ENCODE measurements around the gene CELA3B.
"Not testable (repeated sequence)": the region's sequence is repeated elsewhere in the genome, so short reads cannot be mapped to it uniquely, and the experiment has no call there.

CELA3B gene

DNA sequence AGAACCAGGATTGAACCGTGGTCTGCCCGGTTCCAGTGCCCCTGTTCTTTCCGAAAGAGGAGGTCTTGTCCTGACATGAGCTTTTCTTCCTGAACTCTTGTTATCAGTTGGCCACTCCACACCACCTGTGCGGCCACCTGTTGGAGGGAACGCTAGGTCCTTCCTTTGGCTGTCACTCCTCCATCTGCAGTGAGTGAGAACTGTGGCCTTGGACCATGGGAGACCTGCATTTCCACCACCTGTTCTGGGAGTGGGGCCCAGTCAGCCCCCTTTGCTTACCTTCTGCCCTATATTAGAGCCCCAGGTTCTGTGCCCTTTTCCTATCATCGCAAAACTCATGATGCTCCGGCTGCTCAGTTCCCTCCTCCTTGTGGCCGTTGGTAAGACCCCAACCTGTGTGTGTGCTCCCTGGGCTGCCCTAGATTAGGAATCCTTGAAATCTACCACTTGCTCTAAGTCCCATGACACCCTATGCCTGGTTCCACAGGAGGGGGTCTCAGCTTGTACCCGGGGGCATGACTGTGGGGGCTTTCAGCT lies at the start of gene CELA3B:
CELA3B (plus strand) TSS at position 320 of the 537 bp plus-strand sequence; CDS start at position 338, 18 bp downstream.
- not testable (repeated sequence) for DNase-seq (ENCODE audit: low read depth)

DNA sequence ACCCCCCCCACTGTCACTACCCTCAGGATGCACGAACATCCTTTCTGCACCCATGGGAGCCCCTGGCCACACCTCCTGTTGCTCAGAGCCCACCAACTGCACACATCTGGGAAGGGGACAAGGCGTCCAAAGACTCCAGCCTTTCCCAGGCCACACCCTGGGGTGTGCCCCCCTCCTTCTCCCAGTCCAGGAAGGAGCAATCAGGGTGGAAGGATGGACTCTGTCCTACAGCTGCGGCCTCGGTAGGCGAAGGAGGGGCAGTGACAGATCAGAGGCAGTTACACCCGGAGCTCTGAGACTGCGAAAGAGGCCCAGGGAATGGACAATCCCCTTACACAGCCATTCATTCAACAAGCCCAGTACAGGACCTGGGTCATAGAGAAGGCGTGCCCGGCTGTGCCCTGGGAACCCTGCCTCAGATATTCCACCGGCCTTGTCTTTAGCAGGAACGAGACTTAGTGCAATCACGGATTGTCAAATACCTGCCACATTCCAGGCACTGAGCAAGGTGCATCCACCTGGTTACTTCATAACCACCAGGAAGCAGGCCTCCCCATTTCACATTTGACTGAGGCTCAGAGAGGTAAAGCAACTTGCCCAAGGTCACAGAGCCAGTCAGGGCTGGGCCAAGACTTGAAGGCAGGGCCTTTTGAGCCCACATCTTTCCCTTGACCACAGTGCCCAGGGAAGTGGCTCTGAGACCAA lies 49.1 kb upstream of the CELA3B start:
- no peak for DNase-seq (ENCODE audit: low read depth)

DNA sequence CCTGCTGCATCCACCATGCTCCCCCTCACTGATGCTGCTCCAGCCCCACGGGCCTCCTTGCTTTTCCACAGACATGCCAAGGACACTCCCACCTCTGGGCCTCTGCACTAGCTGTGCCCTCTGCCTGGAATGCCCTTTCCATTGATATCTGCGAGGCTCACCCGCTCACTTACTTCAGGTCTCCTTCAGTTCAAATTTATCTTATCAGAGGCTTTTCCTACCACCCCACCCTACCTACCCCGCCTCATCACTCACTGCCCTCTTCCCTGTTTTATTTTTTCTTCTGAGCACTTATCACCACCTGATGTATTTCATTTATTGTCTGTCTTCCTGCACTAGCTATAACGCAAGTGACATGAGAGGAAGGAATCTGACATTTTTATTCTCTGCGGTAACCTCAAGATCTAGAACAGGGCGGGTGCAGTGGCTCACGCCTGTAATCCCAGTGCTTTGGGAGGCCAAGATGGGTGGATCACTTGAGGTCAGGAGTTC lies 46.7 kb upstream of the CELA3B start:
- DNase-seq (ENCODE audit: low read depth): no peak

GRCh38 chr1:21930629-21931170 lies 46.1 kb upstream of the CELA3B start:
- no peak for DNase-seq (ENCODE audit: low read depth)

DNA sequence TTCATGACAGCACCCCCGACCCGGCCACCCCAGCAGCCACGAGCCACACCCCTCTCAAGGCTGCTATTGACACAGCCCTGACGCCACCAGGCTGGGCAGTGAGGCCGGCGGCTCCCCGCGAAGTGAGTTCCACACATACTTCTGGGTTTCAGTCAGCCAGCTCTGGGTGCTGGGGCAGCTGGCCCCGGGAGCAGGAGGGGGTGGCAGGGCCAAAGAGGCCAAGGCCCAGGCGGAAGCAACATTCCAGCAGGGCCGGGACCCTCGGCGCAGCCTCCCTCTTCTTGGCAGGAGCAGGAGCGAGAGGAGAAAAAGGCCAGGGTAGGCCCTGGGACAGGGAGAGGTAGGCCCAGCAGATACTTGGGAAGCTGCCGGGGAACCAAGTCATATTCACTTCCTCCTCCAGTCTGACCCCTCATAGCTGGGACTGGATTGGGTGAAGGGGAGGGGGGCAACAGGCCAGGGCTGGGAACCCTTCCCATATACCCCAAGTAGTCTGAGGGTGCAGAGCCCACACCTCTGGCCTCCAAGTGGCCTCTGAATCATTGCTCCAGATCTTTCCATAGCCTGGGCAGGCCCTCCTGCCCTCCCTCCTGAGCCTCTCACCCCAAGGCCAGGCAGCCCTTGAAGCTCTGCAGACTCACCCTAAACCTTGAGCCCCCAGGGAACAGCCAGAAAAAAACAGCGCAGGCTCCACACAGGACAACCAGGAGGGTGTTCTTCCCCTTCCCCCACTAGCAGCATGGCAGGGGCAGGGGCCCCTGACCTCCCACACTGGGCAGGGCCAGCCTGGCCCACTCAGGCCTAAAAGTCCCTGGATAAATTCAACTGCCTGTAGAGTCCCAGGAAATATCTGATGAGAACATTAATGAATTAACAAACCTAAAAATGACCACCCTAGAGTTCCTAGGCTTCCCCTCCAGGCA lies 45.4 kb upstream of the CELA3B start:
- DNase-seq (ENCODE audit: low read depth): no peak

- no peak for DNase-seq (ENCODE audit: low read depth)
Measured at GRCh38 chr1:21932127-21932526, 44.7 kb upstream of the CELA3B start.

GRCh38 chr1:21933397-21934248 lies 43.2 kb upstream of the CELA3B start:
- DNase-seq (ENCODE audit: low read depth): no peak

GRCh38 chr1:21935393-21935804 lies 41.4 kb upstream of the CELA3B start:
- DNase-seq (ENCODE audit: low read depth): no peak

GRCh38 chr1:21935891-21936365 lies 40.9 kb upstream of the CELA3B start:
- no peak for DNase-seq (ENCODE audit: low read depth)

- DNase-seq (ENCODE audit: low read depth): no peak
Measured at GRCh38 chr1:21936366-21937031, 40.3 kb upstream of the CELA3B start.

DNA sequence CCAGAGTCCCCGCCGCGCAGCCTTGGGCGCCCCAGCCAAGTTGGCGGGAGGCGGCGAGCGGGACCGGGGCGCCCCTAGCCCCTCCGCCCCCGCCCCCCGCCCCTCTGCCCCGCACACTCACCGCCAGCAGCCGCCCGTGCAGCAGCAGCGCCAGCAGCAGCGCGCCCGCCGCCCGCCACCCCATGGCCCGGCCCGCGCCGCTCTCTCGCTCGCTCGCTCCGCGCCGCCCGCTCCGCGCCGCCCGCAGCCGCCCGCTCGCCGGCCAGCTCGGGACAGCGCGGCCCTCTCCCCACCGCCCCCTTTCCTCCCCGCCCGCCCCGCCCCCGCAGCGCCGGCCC lies 39.8 kb upstream of the CELA3B start, which contains the start of gene HSPG2:
HSPG2 (minus strand) TSS at position 277 of the 338 bp plus-strand sequence; CDS start at position 184, 93 bp downstream.
- DNase-seq (ENCODE audit: low read depth): no peak

DNA sequence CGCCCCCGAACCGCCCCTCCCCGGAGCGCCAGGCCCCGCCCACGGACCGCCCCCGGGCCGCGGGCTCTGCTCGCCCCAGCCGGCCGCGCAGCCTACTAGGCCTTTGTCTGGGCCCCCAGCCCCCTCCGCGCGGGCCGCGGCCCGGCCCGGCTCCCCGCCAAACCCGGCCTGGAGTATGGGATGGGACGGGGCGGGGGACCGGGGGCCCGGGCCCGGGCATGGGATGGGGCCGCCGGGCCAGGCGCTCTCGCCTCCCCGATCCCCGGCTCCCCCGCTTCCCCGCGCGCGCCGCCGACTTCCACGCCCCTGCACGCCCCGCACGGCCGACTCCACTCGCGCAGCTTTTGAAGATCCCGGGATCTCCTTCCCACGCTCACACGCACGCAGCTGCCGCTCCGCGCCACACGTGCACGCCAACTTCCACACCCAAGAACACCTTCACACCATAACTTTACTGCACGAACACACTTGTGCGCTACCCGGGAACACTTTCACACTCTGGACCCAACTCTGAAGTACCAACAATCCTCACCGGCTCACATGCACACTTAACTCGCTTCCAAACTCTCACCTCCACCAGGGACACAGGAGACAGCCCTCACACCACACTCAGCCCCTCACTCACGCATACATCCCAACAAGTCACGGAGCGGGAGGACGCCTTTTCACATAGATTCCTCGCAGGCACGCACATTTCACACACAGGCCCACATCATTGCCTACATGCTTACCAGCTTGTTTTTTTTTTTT lies 39.3 kb upstream of the CELA3B start:
- DNase-seq (ENCODE audit: low read depth): peak; percentile 58

- DNase-seq (ENCODE audit: low read depth): no peak
Measured at GRCh38 chr1:21938732-21939538, 37.9 kb upstream of the CELA3B start.

- no peak for DNase-seq (ENCODE audit: low read depth)
Measured at GRCh38 chr1:21939650-21940374, 37.0 kb upstream of the CELA3B start.

DNA sequence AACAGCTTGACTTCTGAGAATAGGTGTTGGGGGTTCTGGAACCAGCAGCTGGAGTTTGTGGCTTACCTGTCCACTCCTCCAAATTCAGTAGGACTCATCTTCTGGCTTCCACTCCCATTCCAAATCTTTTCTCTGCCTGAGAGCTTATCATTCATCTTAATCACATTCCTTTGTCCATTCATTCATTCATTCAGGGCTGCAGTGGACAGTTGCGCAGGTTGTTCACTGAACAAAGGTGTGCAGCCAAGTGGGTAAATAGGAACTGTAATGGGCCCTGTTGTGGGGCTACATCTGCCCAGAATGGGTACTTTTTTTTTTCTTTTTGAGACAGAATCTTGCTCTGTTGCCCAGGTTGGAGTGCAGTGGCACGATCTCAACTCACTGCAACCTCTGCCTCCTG lies 36.3 kb upstream of the CELA3B start:
- DNase-seq (ENCODE audit: low read depth): no peak

- no peak for DNase-seq (ENCODE audit: low read depth)
Measured at GRCh38 chr1:21941370-21941769, 35.5 kb upstream of the CELA3B start.

DNA sequence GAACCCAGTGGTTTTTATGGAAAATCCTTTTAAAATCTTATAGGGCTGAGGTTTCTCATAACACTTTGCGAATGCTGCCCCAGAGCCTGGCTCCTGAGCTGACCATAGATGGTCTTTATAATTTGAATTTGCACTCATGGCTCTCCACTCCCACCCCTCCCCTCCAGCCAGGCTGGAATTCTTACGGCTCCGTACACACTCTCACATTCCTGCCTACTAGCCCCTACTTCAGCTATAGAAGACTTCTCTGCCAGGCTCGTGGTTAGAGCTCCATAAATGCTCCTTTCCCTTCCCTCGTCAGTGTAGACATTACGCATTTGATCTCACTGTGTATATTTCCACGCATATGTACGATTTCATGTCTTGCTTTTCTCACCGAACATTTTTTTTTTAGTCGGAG lies 34.4 kb upstream of the CELA3B start:
- DNase-seq (ENCODE audit: low read depth): no peak

DNA sequence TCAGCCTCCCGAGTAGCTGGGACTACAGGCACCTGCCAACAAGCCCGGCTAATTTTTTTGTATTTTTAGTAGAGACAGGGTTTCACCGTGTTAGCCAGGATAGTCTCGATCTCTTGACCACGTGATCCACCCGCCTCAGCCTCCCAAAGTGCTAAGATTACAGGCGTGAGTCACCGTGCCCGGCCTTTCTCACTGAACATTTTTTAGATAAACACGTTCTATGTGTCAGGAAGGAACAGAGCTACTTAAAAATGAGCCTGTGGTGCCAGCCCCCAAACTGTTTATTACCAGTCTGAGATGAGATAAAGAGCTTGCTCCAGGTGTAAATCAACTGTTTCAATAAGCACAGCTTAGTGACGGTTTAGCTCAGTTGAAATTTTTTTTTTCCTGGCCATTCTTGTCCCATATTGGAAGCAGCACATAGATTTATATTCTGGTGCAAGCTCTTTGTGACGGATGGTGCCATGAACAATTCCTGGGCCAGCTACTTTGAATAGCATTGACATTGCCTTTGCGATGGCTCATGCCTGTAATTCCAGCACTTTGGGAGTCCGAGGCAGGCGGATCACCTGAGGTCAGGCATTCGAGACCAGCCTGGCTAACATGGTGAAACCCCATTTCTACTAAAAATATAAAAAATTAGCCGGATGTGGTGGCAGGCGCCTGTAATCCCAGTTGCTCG lies 33.7 kb upstream of the CELA3B start:
- DNase-seq (ENCODE audit: low read depth): not testable (repeated sequence)
